Hematopoietic multipotent progenitor cell treated with erythropoietin and hydrocortisone succinate and interleukin-3 and kit ligand, for 17 days (in vitro differentiated cells): ENCODE data around the gene AFG3L2.
"Not testable (repeated sequence)": the region's sequence is repeated elsewhere in the genome, so short reads cannot be mapped to it uniquely, and the experiment has no call there.

ENCODE experiments used
- DNase-seq: peaks from one replicate; pipeline ENCODE4 v3.0.0-alpha.2; 2015; ENCODE audit warnings: low spot score

The AFG3L2 gene

GRCh38 chr18:12397254-12397653 lies 20.2 kb upstream of the AFG3L2 start:
- no peak for DNase-seq

DNA sequence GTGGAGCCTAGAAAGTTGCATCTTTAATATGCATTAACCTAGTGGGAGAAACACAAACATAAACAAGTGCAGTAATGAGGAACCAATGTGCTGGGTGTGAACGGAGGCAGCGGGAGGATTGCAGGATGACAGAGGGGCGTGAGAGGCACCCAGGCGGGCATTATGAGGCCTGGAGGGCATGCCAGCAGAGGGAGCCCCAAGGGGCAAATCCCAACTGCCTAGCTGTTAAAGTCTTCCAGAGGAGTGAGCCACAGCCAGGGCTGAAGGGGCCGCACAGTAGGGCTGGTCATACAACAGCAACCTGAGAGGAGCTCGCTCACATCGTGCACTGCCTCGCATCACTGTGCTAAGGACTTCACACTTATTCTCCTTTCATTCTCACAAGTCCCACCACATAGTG lies 17.4 kb upstream of the AFG3L2 start:
- DNase-seq = peak; percentile 31

GRCh38 chr18:12393998-12394397 lies 17.0 kb upstream of the AFG3L2 start:
- no peak for DNase-seq

DNA sequence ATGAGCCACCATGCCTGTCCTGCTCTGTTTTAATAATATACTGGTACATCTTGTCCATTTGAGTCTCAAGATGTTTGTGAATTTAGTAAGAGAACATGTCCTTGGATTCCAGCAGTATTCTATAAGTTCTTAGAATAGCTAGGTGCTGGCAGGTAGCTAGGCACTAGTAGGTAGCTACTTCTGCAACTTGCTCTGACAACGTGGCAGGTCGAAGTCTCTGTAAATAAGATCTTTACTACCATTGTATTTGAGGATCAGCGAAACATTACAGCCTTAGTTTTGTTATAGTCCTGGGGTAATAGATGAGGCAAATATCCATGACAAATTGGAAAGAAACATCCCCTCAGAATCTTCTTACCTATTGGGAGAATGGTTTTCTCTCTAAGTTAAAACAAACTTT lies 16.5 kb upstream of the AFG3L2 start:
- DNase-seq = no peak

DNA sequence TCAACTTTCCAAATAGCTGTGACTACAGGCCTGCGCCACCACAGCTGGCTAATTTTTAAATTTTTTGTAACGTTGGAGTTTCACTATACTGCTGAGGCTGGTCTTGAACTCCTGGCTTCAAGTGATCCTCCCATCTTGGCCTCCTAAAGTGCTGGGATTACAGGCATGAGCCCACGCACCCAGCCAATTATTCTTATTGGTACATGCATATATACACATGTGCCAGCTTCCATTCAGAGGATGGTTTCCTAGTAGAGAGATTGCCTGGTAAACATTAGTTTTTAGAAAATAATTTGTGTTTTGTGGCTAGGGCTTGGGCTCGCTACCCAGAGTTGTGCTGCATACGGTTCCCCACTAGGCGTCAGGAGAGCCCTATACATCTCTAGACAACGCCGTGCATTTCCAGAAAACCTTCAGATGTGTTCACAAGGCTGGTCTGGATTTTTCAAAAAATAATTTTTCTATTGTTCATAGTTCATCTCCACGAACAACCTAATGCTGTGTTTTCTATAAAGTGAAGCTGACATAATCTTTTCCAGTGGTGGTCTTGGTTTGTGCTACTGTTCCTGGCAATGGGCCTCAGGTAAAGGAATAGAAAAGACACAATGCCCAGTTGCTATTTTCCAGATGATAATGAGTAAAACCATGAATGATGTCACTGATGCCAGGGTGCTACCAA lies 14.6 kb upstream of the AFG3L2 start:
- peak; percentile 65 for DNase-seq

DNA sequence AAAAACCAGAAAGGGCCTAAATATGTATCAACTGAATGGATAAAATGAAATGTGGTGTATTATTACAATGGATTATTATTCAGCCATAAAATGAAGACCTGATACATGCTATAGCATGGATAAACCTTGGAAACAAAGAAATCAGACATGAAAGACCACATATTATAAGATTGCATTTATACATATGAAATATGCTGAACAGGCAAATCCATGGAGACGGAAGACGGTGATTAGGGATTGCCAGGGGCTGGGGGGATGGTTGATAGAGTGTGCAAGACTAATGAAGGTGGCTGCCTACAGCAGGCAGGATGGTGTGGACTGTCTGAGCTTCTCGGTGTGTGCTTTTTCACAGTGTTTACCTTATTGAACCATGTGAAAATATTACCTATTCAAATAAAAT lies 11.4 kb upstream of the AFG3L2 start:
- DNase-seq = no peak

DNA sequence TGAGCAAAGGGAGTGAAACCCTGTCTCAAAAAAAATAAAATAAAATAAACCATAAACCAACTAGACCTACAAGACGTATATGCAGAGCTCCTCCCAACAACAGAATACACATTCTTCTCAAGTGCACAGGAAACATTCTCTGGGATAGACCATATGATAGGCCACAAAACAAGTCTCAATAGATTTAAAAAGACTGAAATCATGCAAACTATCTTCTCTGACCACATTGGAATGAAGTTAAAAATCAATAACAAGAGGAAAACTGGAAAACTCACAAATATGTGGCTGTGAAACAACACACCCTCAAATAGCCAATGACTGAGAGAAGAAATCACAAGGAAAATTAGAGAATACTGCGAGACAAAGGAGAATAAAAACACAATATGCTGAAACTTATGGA lies 7.2 kb upstream of the AFG3L2 start:
- no peak for DNase-seq

DNA sequence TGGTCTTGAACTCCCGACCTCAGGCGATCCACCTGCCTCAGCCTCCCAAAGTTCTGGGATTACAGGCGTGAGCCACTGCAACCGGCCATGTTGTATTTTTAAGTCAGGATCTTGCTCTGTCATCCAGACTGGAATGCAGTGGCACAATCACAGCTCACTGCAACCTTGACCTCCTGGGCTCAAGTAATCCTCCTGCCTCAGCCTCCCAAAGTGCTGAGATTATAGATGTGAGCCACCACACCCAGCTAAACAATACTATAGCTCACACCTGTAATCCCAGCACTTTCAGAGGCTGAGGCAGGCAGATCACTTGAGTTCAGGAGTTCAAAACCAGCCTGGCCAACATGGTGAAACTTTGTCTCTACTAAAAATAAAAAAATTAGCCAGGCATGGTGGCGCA lies 6.7 kb upstream of the AFG3L2 start:
- not testable (repeated sequence) for DNase-seq

DNA sequence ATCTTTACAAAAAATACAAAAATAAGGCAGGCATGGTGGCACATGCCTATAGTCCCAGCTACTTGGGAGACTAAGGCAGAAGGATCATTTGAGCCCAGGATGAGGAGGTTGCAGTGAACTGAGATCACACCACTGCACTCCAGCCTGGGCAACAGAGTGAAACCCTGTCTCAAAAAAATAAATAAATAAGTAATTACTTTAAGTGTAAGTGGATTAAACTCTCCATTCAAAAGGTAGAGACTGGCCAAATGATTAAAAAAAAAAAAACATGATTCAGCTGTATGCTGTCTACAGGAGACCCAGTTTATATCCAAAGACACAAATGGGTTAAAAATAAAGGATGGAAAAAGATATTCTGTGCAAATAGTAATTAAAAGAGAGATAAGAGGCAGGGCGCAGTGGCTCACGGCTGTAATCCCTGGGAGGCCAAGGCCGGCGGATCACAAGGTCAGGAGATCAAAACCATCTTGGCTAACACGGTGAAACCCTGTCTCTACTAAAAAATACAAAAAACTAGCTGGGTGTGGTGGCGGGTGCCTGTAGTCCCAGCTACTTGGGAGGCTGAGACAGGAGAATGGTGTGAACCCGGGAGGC lies 5.3 kb upstream of the AFG3L2 start:
- not testable (repeated sequence) for DNase-seq

DNA sequence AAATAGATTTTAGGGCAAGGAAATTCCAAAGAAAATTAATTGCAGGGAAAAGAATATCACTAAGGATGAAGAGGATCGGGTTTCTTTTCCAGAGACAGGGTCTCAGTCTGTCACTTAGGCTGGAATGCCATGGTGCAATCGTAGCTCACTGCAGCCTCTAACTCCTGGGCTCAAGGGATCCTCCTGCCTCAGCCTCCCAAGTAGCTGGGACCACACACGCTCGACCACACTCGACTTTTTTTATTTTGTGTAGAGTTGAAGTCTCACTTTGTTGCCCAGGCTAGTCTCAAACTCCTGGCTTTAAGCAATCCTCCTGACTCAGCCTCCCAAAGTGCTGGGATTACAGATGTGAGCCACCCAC lies 1.2 kb upstream of the AFG3L2 start:
- DNase-seq = not testable (repeated sequence)

DNA sequence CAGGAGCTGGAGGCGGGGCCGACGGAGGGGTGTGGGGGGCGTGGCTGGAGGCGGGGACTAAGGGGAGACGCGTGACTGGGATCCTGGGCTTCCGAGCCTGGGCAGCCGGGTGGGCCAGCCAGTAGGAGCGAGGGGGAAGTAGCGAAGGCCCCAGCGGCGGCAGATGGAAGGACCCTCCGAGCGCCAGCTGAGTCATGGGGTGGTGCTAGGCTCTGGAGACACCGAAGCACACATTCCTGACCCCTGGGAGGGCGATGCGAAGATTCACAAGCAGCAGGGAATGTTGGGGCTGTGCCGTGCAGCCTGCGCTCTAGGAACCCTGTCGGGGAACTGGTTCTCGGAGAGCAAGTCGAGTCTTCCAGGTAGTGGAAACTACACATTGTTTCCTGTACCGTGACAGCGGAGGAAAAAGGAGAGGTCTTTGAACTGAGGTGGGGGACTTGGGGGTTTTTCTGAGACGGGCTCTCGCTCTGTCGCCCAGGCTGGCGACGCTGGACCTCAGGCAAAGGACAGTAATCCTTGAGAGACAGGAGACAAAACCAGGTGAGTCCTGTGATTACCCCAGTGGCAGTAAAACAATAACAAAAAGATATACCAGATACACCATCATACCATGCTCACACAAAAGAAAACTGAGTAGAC lies 650 bp upstream of the AFG3L2 start:
- no peak for DNase-seq

GRCh38 chr18:12376034-12376753 lies 833 bp downstream of the AFG3L2 start:
- no peak for DNase-seq

DNA sequence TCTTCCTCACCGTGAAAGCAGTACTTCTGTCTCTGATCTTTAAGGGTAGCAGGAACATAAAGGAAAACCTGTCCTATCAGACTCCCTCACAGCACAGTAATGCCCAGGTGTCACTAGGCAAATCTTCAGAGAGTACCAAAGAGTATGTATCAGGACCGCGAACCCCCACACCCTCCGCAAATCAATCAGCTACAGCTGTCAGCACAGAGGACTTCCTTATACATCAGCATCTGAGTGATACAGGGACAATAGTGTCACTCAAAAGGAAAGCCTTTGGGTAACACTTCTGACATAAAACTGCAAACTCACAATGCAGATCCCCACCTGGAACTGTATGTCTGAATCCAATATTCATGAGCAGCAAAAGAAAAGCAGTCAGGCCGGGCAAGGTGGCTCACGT lies 2.6 kb downstream of the AFG3L2 start:
- DNase-seq = no peak

DNA sequence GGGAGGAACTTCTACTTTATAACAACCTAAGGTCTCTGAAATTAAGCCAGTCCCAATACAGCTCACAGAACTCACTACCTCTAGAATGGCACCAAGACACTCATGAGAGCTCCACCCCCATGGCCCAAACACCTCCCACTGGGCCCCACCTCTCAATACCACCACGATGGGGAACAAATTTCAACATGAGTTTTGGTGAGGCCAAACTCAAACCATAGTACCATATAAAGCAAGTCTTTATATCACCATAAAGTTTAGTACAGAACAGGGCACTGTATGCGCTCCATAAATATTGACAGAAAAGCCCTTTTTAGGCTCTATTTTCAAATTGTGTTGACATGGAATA lies 3.3 kb downstream of the AFG3L2 start:
- DNase-seq = no peak

DNA sequence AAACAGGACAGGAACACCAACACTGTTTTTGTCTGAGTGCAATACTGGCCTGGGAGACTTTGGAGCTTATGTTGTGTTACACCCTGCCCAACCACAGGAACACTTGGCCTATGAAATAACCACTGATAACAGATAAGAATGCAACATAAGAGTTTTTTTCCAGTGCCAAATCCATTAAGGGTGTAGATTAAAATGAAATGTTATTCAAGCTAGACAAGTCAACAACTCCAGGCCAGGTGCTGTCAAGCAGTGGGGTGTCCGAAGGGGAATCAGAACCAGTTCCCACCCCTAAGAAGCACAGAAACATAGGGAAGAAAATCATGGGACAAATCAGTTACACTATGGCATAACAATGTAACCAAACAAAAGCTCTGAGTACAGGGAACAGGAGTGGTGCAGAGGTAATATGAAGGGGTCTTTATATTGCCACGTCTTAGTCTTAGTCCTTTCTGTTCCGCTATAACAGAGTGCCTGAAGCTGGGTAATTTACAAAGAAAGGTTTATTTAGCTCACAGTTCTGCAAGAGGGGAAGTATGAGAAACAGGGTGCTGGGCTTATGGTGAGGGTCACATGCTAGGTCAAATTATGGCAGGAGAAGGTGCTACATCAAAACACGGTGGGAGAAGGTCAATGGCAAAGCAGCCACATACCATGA lies 3.8 kb downstream of the AFG3L2 start:
- peak; percentile 55 for DNase-seq

DNA sequence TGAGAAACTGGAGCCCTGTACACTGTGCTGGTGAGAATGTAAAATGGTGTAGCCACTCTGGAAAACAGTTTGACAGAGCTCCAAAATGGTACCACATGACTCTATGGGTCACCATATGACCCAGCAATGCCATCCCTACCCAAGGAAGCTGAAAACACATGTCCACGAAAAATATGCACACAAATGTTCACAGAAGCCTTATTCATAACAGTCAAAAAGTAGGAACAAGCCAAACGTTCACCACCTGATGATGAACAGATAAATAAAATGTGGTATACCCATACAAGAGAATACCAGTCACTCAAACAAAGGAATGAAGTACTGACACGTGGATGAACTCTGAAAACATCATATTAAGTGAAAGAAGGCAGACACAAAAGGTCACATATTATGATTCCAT lies 4.6 kb downstream of the AFG3L2 start:
- no peak for DNase-seq

DNA sequence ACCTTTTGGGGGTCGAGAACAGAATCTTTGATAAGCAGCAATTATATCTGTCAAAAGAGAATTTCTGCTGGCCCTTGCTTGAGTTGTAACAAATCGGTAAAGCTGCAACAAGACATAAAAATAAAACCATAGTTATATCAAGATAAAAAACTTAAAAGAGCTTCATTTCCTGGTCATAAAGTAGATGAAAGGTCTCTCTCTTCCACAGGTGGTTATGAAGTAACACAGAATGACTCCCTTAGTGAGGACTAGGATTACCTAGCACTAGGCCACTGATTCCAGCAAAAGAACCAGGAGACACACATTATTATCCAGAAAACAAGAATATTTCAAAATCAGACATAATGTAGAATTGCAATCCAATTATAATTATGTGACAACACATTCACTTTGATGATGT lies 5.4 kb downstream of the AFG3L2 start:
- DNase-seq = no peak

DNA sequence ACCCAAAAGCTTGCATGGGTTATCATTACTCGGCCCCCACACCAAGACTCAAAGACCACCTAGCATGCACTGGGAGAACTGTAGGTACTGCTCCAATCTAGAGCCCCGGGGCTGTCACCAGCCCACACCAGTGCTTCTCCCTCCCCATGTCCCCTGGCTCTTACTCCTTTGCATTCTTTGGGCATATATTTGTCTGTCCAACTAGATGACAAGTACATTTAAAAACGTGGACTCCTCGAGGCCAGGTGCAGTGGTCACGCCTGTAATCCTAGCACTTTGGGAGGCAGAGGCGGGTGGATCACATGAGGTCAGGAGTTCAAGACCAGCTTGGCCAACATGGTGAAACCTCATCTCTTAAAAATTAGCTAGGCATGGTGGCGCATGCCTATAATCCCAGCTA lies 7.8 kb downstream of the AFG3L2 start:
- no peak for DNase-seq

- DNase-seq = no peak
Measured at GRCh38 chr18:12366784-12367183, 10.2 kb downstream of the AFG3L2 start.

GRCh38 chr18:12366379-12366778 lies 10.6 kb downstream of the AFG3L2 start:
- no peak for DNase-seq

GRCh38 chr18:12362473-12363174 lies 14.4 kb downstream of the AFG3L2 start:
- no peak for DNase-seq

- DNase-seq = peak; percentile 89
Measured at GRCh38 chr18:12361770-12362378, 15.2 kb downstream of the AFG3L2 start.
